K562 (cell line): ENCODE results near the gene SHROOM3. TPM values are rescaled to one million over a fixed set of nuclear protein-coding genes. Genes with fewer than 3 reads are reported as not detected.

Experiments used
- ATAC-seq: fragments of 200-7000 bp; cut with Tn5 transposase; 3 replicates; pipeline ENCODE4 v1.9.1; 2020; ENCODE audit warnings: moderate library complexity
- BruUV-seq: library from RNA; stranded (reverse); fragments of 400-500 nt; replicated peaks from 2 replicates; lab custom pipeline; 2021; lab: Mats Ljungman, UMichigan
- CTCF ChIA-PET: fragments of 300-600 bp; formaldehyde crosslinking; extraction: SDS; loops from one replicate; lab custom pipeline; 2021; ENCODE audit warnings: low intra/inter-chr PET ratio; lab: Yijun Ruan, JAX
- POLR2A ChIA-PET: fragments of 300-600, 350-650 bp; sonication (Branson Sonifier 250); formaldehyde crosslinking; extraction: SDS; loops from one replicate; lab custom pipeline; 2021; ENCODE audit warnings: antibody characterized with exemption, inconsistent platforms; lab: Yijun Ruan, JAX
- DNase-seq, 4 experiments: peaks; one replicate each; pipeline versions ENCODE4 v3.0.0 to v3.0.0-alpha.2; 2011 to 2018; ENCODE audit warnings: low spot score in 3 of 4, mixed read lengths in 3 of 4; ENCODE audit errors: extremely low read depth in 1 of 4
- FAIRE-seq: peaks from 2 replicates; lab custom pipeline; 2011; peaks lifted over from hg19 to GRCh38; lab: Jason Lieb, UNC
- H2AFZ ChIP-seq: 2 replicates; pipeline ENCODE4 v1.6.0; 2011; ENCODE audit warnings: low read depth, low read length, control low read depth, inconsistent platforms
- H3K27ac ChIP-seq: fragments of 200-600 bp; 3 replicates; pipeline ENCODE4 v1.8.0; 2011; ENCODE audit warnings: low read depth, mild to moderate bottlenecking, control low read depth, inconsistent platforms, low read length, moderate library complexity, mixed read lengths; ENCODE audit errors: extremely low read depth
- H3K27me3 ChIP-seq, 2 experiments: fragments of 300-600 bp in 1 of 2; 2 replicates in 1 of 2; 3 replicates in 1 of 2; pipeline versions ENCODE4 v1.6.0 to v1.8.0; 2011; ENCODE audit warnings: inconsistent platforms in 2 of 2, low read length in 2 of 2, mild to moderate bottlenecking in 1 of 2, mixed read lengths in 1 of 2, moderate library complexity in 1 of 2; ENCODE audit not compliant: control insufficient read depth in 2 of 2, insufficient read depth in 2 of 2
- H3K36me3 ChIP-seq: fragments of 300-600 bp; 3 replicates; pipeline ENCODE4 v1.8.0; 2011; ENCODE audit warnings: mild to moderate bottlenecking, low read length, inconsistent platforms; ENCODE audit not compliant: control insufficient read depth, insufficient read depth
- H3K4me1 ChIP-seq, 2 experiments: fragments of 200-600 bp in 1 of 2; replicated peaks in 1 of 2; 2 replicates in 1 of 2; 3 replicates in 1 of 2; pipeline versions ENCODE4 v1.5.1 to v1.8.0; 2011; ENCODE audit warnings: inconsistent platforms in 2 of 2, low read length in 2 of 2, mild to moderate bottlenecking in 1 of 2, mixed read lengths in 1 of 2, moderate library complexity in 1 of 2; ENCODE audit not compliant: control insufficient read depth in 2 of 2, insufficient read depth in 2 of 2
- H3K4me2 ChIP-seq: 2 replicates; pipeline ENCODE4 v1.6.1; 2011; ENCODE audit warnings: low read length, control low read depth, inconsistent platforms, mixed read lengths; ENCODE audit not compliant: insufficient read depth
- H3K4me3 ChIP-seq: fragments of 200-600 bp; sonication (generic), shearing (Covaris generic); 2 replicates; pipeline ENCODE4 v1.5.1; 2016; ENCODE audit warnings: control low read depth, inconsistent platforms
- H3K79me2 ChIP-seq: fragments of 200-600 bp; 3 replicates; pipeline ENCODE4 v1.8.0; 2011; ENCODE audit warnings: low read length, inconsistent platforms; ENCODE audit not compliant: control insufficient read depth, insufficient read depth
- H3K9ac ChIP-seq, 2 experiments: 2 replicates each; pipeline versions ENCODE4 v1.6.0 to v1.6.1; 2011; ENCODE audit warnings: low read depth in 2 of 2, low read length in 2 of 2, control low read depth in 1 of 2, inconsistent platforms in 1 of 2, mild to moderate bottlenecking in 1 of 2, mixed read lengths in 1 of 2; ENCODE audit not compliant: insufficient read depth in 1 of 2
- H3K9me1 ChIP-seq: one replicate; pipeline ENCODE4 v1.6.0; 2011; ENCODE audit warnings: inconsistent platforms, mild to moderate bottlenecking, low read length, moderate library complexity; ENCODE audit not compliant: control insufficient read depth, insufficient read depth
- H3K9me3 ChIP-seq: replicated peaks from 2 replicates; pipeline ENCODE4 v1.5.1; 2011; ENCODE audit warnings: low read depth, low read length, inconsistent platforms; ENCODE audit not compliant: control insufficient read depth, insufficient read depth
- H4K20me1 ChIP-seq: replicated peaks from 2 replicates; pipeline ENCODE4 v1.6.1; 2011; ENCODE audit warnings: low read length, inconsistent platforms, mixed read lengths; ENCODE audit not compliant: control insufficient read depth, insufficient read depth
- ARHGAP35 ChIP-seq: fragments of 450-650 bp; IDR thresholded peaks from 2 replicates; pipeline ENCODE4 v1.6.1; 2018; ENCODE audit not compliant: partially characterized antibody
- ARID1B ChIP-seq: fragments of 450-650 bp; IDR thresholded peaks from 2 replicates; pipeline ENCODE4 v1.6.1; 2016; ENCODE audit warnings: antibody characterized with exemption, mild to moderate bottlenecking, inconsistent platforms
- BMI1 ChIP-seq: fragments of 150-350 bp; IDR thresholded peaks from 2 replicates; pipeline ENCODE4 v1.6.1; 2014; ENCODE audit warnings: low read length
- ERF ChIP-seq: fragments of 450-650 bp; formaldehyde crosslinking; IDR thresholded peaks from 2 replicates; pipeline ENCODE4 v1.4.0; 2020; ENCODE audit warnings: mild to moderate bottlenecking, mixed read lengths
- FOS ChIP-seq: IDR thresholded peaks from 3 replicates; pipeline ENCODE4 v1.6.1; 2011; ENCODE audit not compliant: insufficient read length; ENCODE audit errors: extremely low read depth
- KLF6 ChIP-seq: fragments of 250-450 bp; sonication (Bioruptor Pico); IDR thresholded peaks from 2 replicates; pipeline ENCODE4 v1.4.0; 2020; ENCODE audit warnings: mild to moderate bottlenecking, moderate library complexity, borderline replicate concordance
- NR3C1 ChIP-seq: sonication (generic); formaldehyde crosslinking; IDR thresholded peaks from 2 replicates; pipeline ENCODE4 v1.8.1; 2022; ENCODE audit warnings: missing genetic modification reagents
- TEAD2 ChIP-seq: fragments of 450-650 bp; IDR thresholded peaks from 2 replicates; pipeline ENCODE4 v1.6.1; 2016; ENCODE audit warnings: missing genetic modification characterization, control low read depth, missing compliant biosample characterization
- ZNF224 ChIP-seq: sonication (generic); formaldehyde crosslinking; IDR thresholded peaks from 2 replicates; pipeline ENCODE4 v1.8.0; 2022; ENCODE audit warnings: mild to moderate bottlenecking, missing genetic modification reagents
- ZNF316 ChIP-seq: fragments of 450-650 bp; IDR thresholded peaks from 2 replicates; pipeline ENCODE4 v1.6.1; 2016
- WGBS: fragments of 100-300 bp; shearing (Covaris generic); methylation state at CpG from one replicate; pipeline ENCODE4 v1.1.6; 2016; ENCODE audit warnings: low coverage, mixed read lengths; ENCODE audit not compliant: insufficient coverage; ENCODE audit errors: missing lambda C conversion rate; 5-methylcytosine and 5-hydroxymethylcytosine counted together
- in situ Hi-C: fragments of 300-500 bp; cut with MboI; formaldehyde crosslinking; loops from 4 replicates; pipeline ENCODE4 v1.15.0; 2018; ENCODE audit warnings: inconsistent platforms, mixed read lengths
- intact Hi-C: fragments of 100-400 bp; cut with micrococcal nuclease; formaldehyde crosslinking; loops from 2 replicates; pipeline ENCODE4 v1.14.2; 2022
- polyA plus RNA-seq, 8 experiments: library from polyadenylated mRNA; depleted of rRNA in 4 of 8; stranded (reverse) in 5 of 8; unstranded in 3 of 8; fragments of >200 nt; fragmentation: Nextera tagmentation in 2 of 8; fragmentation: Illumina TruSeq in 1 of 8; extraction: Ambion mirVana in 2 of 8; extraction: Trizol in 1 of 8; gene quantifications; 2 replicates each; pipeline versions ENCODE4 v1.2.1 to v1.2.3, GENCODE V29; 2011 to 2014; ENCODE audit warnings: inconsistent platforms in 1 of 8, missing spikeins in 1 of 8
- total RNA-seq, 7 experiments: library from RNA; depleted of rRNA in 6 of 7; stranded (reverse); fragments of >200 nt in 6 of 7; fragmentation: Illumina TruSeq in 2 of 7; extraction: Trizol in 2 of 7; gene quantifications; 2 replicates each; pipeline versions ENCODE4 v1.2.1 to v1.2.3, GENCODE V29; 2011 to 2021; ENCODE audit warnings: low replicate concordance in 1 of 7
- TF ChIP-seq, protein P1 (sequence below): fragments of 250-450 bp; sonication (Bioruptor Pico); IDR thresholded peaks from 2 replicates; pipeline ENCODE4 v1.5.0; 2021; ENCODE audit warnings: mild to moderate bottlenecking, borderline replicate concordance
- TF ChIP-seq, protein P2 (sequence below): fragments of 450-650 bp; formaldehyde crosslinking; IDR thresholded peaks from 2 replicates; pipeline ENCODE4 v1.4.0; 2020; ENCODE audit warnings: mild to moderate bottlenecking, moderate library complexity

Gene SHROOM3
- total and polyA plus RNA-seq, 9 of the 15 experiments (the other 6 are each of a cell fraction or from before 2014, with no cell fraction given): 0.01 to 0.07 TPM; not detected in 7

DNA sequence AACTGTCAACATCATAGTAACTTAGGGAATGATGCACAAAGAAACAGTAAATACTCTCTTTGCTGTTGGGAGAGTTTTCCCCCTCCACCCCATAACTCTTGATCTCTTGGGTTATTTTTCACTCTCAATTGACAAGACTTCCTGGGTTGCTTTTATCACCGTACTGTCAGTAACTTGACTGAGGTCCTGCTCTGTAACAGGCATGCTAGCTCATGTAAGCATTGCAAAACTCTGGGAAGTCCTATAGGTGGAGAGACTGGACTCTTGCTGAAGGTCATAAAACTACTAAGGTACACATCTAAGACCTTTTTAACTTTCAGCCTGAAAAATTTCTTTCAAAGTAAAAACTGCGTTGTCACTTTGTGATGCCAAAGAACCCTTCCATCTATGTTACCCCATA is 10.9 kb downstream of the SHROOM3 start:
- no peak for ATAC-seq

More for the DNA sequence above, 10.9 kb downstream of the SHROOM3 start:
- Histone ChIP-seq H3K4me1 (no peaks in the 10 kb centered on the region), H3K79me2 (no peaks in the 10 kb centered on the region), H3K4me2 (no peak overlapping the region), H3K9me1 (no peaks in the 10 kb centered on the region), H3K27me3 (peaks cover 0 to 7% of the 10 kb centered on the region in 2 experiments; a peak in 2 of 5 replicates), H3K36me3 (no peaks in the 10 kb centered on the region), H3K9me3 (no peaks in the 10 kb centered on the region), H3K9ac (no peak overlapping the region), H4K20me1 (no peaks in the 10 kb centered on the region), H3K4me3 (no peak overlapping the region), H3K27ac (no peak overlapping the region), H2AFZ (no peak overlapping the region)
- WGBS: 4% methylated on average over 2 of the region's 2 CpGs
- intact Hi-C loops: no loop called here
- ChIA-PET CTCF (no interaction called here), POLR2A (no interaction called here)
- FAIRE-seq (no peak), DNase-seq (no peak)
- TF ChIP-seq KLF6 (no peak), ARID1B (no peak), ERF (CRISPR knock-in tag) (no peak), NR3C1 (CRISPR knock-in tag) (no peak), BMI1 (no peak), ZNF316 (no peak), TEAD2 (tag) (no peak), ARHGAP35 (no peak), ZNF224 (CRISPR knock-in tag) (no peak), FOS (no peak)
- TF ChIP-seq, protein P1, sequence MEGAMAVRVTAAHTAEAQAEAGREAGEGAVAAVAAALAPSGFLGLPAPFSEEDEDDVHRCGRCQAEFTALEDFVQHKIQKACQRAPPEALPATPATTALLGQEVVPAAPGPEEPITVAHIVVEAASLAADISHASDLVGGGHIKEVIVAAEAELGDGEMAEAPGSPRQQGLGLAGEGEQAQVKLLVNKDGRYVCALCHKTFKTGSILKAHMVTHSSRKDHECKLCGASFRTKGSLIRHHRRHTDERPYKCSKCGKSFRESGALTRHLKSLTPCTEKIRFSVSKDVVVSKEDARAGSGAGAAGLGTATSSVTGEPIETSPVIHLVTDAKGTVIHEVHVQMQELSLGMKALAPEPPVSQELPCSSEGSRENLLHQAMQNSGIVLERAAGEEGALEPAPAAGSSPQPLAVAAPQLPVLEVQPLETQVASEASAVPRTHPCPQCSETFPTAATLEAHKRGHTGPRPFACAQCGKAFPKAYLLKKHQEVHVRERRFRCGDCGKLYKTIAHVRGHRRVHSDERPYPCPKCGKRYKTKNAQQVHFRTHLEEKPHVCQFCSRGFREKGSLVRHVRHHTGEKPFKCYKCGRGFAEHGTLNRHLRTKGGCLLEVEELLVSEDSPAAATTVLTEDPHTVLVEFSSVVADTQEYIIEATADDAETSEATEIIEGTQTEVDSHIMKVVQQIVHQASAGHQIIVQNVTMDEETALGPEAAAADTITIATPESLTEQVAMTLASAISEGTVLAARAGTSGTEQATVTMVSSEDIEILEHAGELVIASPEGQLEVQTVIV (CRISPR knock-in tag): no peak
- TF ChIP-seq, protein P2, sequence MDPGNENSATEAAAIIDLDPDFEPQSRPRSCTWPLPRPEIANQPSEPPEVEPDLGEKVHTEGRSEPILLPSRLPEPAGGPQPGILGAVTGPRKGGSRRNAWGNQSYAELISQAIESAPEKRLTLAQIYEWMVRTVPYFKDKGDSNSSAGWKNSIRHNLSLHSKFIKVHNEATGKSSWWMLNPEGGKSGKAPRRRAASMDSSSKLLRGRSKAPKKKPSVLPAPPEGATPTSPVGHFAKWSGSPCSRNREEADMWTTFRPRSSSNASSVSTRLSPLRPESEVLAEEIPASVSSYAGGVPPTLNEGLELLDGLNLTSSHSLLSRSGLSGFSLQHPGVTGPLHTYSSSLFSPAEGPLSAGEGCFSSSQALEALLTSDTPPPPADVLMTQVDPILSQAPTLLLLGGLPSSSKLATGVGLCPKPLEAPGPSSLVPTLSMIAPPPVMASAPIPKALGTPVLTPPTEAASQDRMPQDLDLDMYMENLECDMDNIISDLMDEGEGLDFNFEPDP (CRISPR knock-in tag): no peak
- in situ Hi-C loops: no loop called here
- BruUV-seq: no TSS peak
